RPMI8226 (cell line): Measurements from ENCODE around the gene EPHX1.
A peak's percentile ranks its signal among the peaks of the same experiment; 100 is the strongest.

Experiments
- DNase-seq: peaks from one replicate; pipeline ENCODE4 v3.0.0-alpha.2; 2015

Gene EPHX1

GRCh38 chr1:225844236-225845061, 34.5 kb downstream of the EPHX1 start:
- no peak for DNase-seq

DNA sequence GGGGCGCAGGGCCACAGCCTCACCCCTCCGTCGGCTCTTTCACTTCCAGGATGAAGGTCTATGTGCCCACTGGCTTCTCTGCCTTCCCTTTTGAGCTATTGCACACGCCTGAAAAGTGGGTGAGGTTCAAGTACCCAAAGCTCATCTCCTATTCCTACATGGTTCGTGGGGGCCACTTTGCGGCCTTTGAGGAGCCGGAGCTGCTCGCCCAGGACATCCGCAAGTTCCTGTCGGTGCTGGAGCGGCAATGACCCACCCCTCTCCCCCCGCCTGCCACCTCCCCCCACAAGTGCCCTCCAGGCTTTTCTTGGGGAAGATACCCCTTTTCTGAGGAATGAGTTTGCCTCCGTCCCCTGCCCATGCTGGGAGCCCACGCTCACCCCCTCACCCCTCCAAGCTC, 35.2 kb downstream of the EPHX1 start:
- no peak for DNase-seq

DNA sequence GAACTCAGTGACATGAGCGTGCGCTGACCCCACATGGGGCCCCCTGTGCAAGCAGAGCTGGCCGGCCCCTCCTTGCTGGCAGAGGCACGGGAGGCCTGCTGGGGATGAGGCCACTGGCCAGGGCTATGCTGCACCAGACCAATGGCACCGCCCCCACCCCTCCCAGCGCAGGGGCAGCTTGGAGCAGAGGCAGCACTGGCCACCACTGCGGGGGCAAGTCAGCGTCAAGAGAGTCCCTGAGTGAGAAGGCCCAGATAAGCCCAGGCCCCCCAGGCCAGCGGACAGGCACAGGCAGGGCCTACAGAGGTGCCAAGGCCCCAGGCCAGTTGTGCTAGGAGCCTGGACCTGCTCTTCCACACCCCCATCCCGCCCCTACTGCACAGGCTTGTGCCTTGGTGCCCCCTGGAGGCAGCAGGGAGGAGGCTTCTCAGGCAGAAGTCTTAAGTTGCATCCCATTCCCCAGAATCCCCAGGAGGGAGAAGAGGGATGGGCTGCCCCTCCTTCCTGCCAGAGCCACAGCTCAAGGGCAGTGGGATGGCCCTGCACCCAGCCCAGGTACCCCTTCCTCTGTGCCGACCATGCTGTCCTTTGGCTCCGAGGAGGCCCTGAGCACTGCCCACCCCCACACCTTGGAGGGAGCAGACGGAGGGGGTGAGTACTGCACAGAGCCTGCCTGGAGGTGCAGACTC, 35.8 kb downstream of the EPHX1 start:
- peak; percentile 61 for DNase-seq

DNA sequence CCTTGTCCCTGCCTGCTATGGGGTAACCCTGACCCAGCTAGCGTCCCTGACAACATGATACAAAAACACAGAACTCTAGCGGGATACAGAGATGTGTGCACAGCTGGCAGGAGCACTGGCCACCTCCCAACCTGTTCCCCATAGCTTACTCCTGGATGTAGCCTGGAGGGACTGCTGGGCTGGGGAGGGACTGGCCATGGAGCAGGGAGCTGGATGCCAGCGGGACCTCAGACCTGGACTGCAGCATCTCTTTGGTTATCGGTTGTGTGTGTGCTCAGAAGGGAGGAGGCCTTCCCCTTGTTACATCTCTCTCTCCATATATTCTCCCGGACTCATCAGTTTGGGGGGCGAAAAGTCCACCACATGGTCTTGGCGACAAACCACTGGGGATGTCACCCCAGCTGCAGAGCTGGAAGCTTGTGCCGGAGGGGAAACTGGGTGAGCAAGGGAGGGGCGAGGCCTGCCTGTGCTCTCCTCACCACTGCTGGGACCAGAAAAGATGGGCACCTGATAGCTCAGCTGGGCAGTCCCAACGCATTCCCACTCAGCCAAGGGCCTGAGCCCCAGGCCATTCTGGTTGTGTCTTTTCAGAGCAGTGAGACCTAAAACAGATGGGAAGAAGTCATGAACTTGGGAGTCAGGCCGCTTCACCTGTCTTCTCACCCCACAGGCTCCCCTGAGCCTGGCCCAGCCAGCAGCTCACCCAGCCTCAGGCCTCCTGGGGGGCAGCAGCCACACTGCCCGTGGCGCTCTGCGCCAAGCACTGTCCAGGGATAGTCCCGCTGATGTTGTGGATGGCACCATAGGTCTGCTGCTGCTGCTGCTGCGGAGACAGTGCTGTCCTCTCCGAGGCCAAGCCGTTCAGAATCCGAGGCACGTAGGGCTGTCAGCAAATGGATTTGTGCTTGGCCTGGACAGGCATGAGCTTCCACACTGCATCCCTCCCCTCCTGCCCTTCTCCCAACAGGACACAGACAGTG, 36.7 kb downstream of the EPHX1 start:
- DNase-seq, result no peak

GRCh38 chr1:225847610-225848009, 37.7 kb downstream of the EPHX1 start:
- peak; percentile 93 for DNase-seq

DNA sequence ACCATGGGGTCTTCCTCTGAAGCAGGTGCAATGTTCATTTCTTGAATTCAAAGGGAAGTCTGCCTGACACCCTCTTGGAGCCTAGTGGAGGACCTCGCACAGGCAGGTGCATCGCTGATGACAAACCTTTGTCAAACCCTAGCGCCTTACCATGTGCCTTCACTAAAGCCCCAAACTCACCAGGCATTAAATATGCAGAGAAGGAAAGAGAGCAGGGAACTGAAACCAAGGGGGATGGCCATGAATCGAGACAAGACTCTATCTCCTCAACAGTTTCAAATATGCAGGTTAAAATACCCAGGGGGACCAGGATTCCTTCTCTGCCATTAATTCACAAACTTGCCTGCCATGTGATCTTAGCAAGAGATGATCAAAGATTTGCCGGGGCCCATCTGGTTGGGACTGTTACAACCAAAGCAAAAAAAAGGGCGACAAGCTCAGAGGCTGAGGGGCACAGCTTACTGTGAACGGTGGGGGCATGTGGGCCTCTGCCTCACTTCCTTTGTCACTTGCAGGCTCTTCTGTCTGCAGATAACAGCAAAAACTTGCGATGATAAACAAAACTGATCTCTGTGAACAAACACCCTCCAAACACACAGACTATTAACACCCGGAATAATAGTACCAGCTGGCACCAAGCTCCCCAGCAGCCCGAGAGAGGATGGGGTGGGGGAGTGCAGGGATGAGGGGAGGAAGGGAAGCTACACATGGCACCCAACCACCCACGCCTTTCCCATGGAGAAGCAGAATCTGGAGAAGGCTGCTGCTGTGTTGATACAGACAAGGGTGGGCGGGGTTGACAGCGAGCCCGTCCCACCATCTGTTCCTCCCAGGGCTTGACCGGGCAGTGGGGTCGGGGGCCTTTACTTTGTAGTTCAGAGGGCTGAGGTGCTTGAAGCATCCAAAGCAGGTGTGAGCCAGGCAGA, 38.4 kb downstream of the EPHX1 start:
- peak; percentile 90 for DNase-seq

- DNase-seq, result peak; percentile 85
Observed at GRCh38 chr1:225849925-225850324, 40.0 kb downstream of the EPHX1 start.

DNA sequence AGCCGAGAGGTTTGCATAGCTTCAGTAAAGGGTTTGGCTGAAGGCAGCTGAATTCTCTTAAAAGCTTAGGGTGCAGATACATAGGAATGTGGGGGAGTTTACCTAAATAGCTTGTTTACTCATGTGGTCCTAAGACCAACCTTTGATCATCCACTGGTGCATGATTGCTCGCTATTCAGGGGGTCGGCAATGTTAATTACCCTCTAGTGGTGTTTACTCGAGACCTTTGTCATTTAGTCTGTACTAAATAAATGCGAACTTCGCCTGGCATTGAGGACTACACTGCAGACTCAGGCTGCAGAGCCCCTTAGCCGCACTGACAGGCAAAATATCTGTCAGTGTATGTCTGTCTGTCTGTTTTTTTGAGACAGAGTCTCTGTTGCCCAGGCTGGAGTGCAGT, 40.4 kb downstream of the EPHX1 start:
- DNase-seq, result no peak

DNA sequence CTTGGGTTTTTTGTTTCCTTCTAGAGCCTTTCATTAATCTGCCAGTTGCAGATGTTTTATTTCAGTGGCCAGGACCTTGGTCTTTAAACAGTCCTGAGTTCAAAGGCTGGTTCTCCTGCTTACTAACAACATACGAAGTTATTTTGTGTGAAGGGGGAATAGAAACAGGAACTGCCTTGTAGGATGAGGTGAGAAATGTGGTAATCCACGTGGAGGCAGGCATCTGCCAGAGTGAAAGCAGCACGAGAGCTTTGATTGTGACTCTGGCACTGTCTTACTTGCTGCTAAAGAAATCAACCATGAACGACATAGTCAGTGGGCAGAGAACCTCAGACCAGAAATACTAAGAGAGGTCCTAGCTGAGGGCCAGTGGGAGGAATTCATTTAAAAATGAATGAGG, 41.9 kb downstream of the EPHX1 start:
- DNase-seq, result peak; percentile 73

GRCh38 chr1:225852413-225853124, 42.6 kb downstream of the EPHX1 start:
- DNase-seq, result no peak

GRCh38 chr1:225853441-225853840, 43.5 kb downstream of the EPHX1 start:
- no peak for DNase-seq

DNA sequence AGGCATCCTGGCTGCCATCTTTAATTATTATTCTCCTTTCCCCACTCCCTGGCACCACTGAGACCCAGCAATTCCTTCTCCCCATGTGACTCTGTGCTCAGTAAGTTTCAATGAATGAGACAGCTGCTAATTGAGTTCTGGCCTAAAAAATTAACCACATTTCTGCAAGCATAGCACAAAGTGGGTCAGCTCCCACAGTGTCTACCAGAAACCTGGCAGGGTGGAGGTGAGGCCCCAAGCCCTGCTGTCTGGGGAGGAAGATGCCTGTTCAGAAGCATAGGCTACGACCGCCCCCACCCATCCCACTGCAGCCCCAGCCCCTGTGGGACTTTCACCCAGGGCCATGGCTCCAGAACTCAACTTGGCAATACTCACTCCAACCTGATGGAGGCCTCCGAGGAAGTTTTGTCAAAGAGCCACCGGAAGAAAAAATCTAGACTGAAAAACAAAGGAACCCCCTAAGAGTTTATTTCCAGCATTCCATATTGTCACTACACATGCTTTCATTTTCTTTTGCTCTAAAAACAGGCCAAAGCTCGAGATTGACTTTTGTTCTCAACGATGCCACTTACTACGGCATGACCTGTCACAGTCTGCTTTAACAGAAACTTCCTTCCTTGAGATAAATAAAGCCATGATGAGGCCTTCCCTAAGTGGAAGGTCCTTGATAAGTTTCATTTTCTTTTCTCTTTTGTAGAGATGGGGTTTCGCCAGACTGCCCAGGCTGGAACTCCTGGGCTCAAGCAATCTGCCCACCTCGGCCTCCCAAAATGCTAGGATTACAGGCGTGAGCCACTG, 45.8 kb downstream of the EPHX1 start:
- DNase-seq, result peak; percentile 78

DNA sequence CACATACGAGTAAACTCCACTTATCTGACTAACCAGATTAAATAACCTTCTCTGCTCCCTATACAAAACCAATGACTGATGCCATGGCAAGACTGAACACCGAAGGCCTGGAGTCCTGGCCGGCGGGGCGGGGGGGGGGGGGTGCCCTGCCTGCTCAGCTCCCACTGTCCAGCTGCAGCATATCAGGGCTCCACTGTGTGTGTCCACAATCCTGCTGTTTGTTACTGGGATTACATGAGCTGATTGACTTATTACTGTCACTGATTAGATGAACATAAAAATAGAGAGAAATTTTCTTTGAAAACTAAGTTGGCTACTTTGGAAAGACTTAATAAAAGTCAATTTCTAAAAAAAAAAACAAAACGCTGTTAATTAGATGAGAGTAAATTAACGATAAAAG, 47.3 kb downstream of the EPHX1 start:
- DNase-seq, result no peak

- DNase-seq, result no peak
Observed at GRCh38 chr1:225859151-225859550, 49.2 kb downstream of the EPHX1 start.

DNA sequence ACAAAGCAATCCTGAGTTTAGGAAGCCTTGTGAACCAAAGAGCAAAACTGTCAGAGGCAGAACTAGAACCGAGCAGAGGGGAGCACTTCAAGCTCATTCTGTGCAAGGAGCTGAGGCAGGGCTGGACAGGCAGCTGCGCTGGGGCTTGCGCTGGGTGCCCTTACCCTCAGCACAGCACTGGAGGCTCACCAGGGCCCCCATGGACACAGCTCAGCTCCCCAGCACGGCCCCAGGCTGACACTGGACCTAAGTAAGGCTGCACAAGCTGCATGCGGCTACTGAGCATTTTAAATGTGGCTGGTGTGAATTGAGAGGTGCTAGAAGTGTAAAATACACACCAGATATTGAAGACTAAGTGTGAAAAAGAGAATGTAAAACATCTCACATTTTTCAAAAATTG, 50.2 kb downstream of the EPHX1 start:
- DNase-seq, result no peak

DNA sequence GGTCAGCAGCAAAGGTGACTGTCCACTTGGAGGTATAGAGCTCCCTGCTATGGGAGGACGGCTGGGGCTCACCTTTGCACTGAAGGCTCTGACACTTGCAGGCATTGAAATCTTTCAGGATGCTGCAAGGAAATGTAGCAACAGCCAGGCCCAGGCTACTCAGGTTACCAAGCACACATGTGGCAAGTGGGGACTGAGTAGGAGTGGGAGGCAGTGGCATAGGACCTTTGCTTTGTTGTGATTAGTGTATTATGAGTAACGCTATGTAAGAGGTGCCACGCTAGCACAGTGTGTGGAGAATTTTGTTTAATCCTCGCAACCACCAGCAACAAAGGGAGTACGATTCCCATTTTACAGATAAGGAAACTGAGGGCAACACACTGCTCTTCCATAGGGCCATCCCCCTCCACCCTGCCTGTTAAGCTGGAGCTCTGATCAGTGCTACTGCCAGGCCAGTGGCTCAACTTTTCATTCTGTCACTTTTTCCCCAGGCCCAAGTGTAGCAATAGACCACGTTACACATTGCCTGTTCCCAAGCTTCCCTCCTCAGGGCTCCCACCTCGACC, 51.0 kb downstream of the EPHX1 start:
- no peak for DNase-seq

- no peak for DNase-seq
Observed at GRCh38 chr1:225861834-225862580, 52.1 kb downstream of the EPHX1 start.

- no peak for DNase-seq
Observed at GRCh38 chr1:225862581-225862950, 52.6 kb downstream of the EPHX1 start.

- no peak for DNase-seq
Observed at GRCh38 chr1:225863167-225863566, 53.2 kb downstream of the EPHX1 start.

- no peak for DNase-seq
Observed at GRCh38 chr1:225865514-225865913, 55.6 kb downstream of the EPHX1 start.
